Mesendoderm (in vitro differentiated cells): ENCODE measurements around the gene MYO9B.

Experiments
- DNase-seq: peaks from one replicate; pipeline ENCODE4 v3.0.0; 2013
- H2AK5ac ChIP-seq: 2 replicates; pipeline ENCODE4 v1.6.1; 2013; ENCODE audit warnings: low read length, inconsistent platforms
- H2BK120ac ChIP-seq: 2 replicates; pipeline ENCODE4 v1.6.1; 2013; ENCODE audit warnings: low read depth, mild to moderate bottlenecking, low read length, moderate library complexity, mixed read lengths
- H2BK15ac ChIP-seq: replicated peaks from 2 replicates; pipeline ENCODE4 v1.6.1; 2013; ENCODE audit warnings: low read depth, mild to moderate bottlenecking, moderate library complexity
- H2BK5ac ChIP-seq: 2 replicates; pipeline ENCODE4 v1.6.1; 2013; ENCODE audit warnings: low read length, inconsistent platforms
- H3K18ac ChIP-seq: 2 replicates; pipeline ENCODE4 v1.6.1; 2013; ENCODE audit warnings: mild to moderate bottlenecking, low read length, mixed read lengths
- H3K23ac ChIP-seq: one replicate; pipeline ENCODE4 v1.6.1; 2013; ENCODE audit warnings: low read length
- H3K27ac ChIP-seq: 2 replicates; pipeline ENCODE4 v1.5.1; 2013; ENCODE audit warnings: low read depth, mild to moderate bottlenecking, inconsistent platforms, low read length, moderate library complexity
- H3K27me3 ChIP-seq: 2 replicates; pipeline ENCODE4 v1.6.1; 2013; ENCODE audit warnings: low read length, control low read depth, mild to moderate bottlenecking, inconsistent platforms; ENCODE audit not compliant: insufficient read depth, poor library complexity
- H3K36me3 ChIP-seq: 2 replicates; pipeline ENCODE4 v1.6.1; 2013; ENCODE audit warnings: low read length, inconsistent platforms; ENCODE audit not compliant: control insufficient read depth, insufficient read depth
- H3K4ac ChIP-seq: one replicate; pipeline ENCODE4 v1.6.1; 2013; ENCODE audit warnings: low read depth, mild to moderate bottlenecking, low read length, moderate library complexity
- H3K4me1 ChIP-seq: 2 replicates; pipeline ENCODE4 v1.6.1; 2013; ENCODE audit warnings: low read depth, low read length, inconsistent platforms; ENCODE audit not compliant: control insufficient read depth
- H3K4me2 ChIP-seq: 2 replicates; pipeline ENCODE4 v1.6.1; 2013; ENCODE audit warnings: low read length
- H3K4me3 ChIP-seq: 2 replicates; pipeline ENCODE4 v1.5.1; 2013; ENCODE audit warnings: mild to moderate bottlenecking, low read length
- H3K56ac ChIP-seq: one replicate; pipeline ENCODE4 v1.6.1; 2013; ENCODE audit warnings: low read length
- H3K79me1 ChIP-seq: 2 replicates; pipeline ENCODE4 v1.6.1; 2013; ENCODE audit warnings: low read length, inconsistent platforms
- H3K79me2 ChIP-seq: 2 replicates; pipeline ENCODE4 v1.6.1; 2013; ENCODE audit warnings: mild to moderate bottlenecking, low read length; ENCODE audit not compliant: control insufficient read depth, insufficient read depth
- H3K9ac ChIP-seq: 2 replicates; pipeline ENCODE4 v1.6.1; 2013; ENCODE audit warnings: low read length, inconsistent platforms
- H4K5ac ChIP-seq: one replicate; pipeline ENCODE4 v1.6.1; 2013; ENCODE audit warnings: low read length
- H4K8ac ChIP-seq: one replicate; pipeline ENCODE4 v1.6.1; 2013; ENCODE audit warnings: low read depth, mild to moderate bottlenecking, control low read depth, low read length, moderate library complexity
- WGBS: extraction: QIAGEN DNeasy Blood & Tissue Kit; methylation state at CpG from one replicate; pipeline ENCODE4 v1.1.7; 2013; ENCODE audit warnings: low lambda C conversion rate, missing lambda C conversion rate; ENCODE audit not compliant: insufficient coverage; ENCODE audit errors: extremely low coverage; 5-methylcytosine and 5-hydroxymethylcytosine counted together

Gene MYO9B

GRCh38 chr19:17259118-17259780 is 183.7 kb downstream of the MYO9B start:
- Histone ChIP-seq H3K27ac (no peak overlapping the region), H3K56ac (no peak overlapping the region), H2BK120ac (no peak overlapping the region), H3K27me3 (no peaks in the 10 kb centered on the region), H4K8ac (no peak overlapping the region), H3K36me3 (no peaks in the 10 kb centered on the region), H2BK15ac (no peak overlapping the region), H2BK5ac (no peak overlapping the region), H3K4me1 (no peaks in the 10 kb centered on the region), H3K4me3 (no peak overlapping the region), H2AK5ac (no peak overlapping the region), H3K23ac (no peak overlapping the region), H3K9ac (no peak overlapping the region), H3K4ac (no peak overlapping the region), H3K79me1 (no peaks in the 10 kb centered on the region), H3K18ac (no peak overlapping the region), H3K4me2 (no peak overlapping the region), H3K79me2 (no peaks in the 10 kb centered on the region), H4K5ac (no peak overlapping the region)
- peak; percentile 74 for DNase-seq
- WGBS, result no CpG with 5 or more reads among the region's 9 CpGs

- Histone ChIP-seq H2AK5ac (no peak overlapping the region), H3K36me3 (no peaks in the 10 kb centered on the region), H4K8ac (no peak overlapping the region), H4K5ac (no peak overlapping the region), H3K9ac (no peak overlapping the region), H3K4me2 (no peak overlapping the region), H3K56ac (no peak overlapping the region), H2BK15ac (no peak overlapping the region), H2BK5ac (no peak overlapping the region), H3K79me2 (no peaks in the 10 kb centered on the region), H3K4me1 (peaks cover 2% of the 10 kb centered on the region), H3K4me3 (no peak overlapping the region), H3K18ac (no peak overlapping the region), H3K4ac (no peak overlapping the region), H3K23ac (no peak overlapping the region), H3K27ac (no peak overlapping the region), H2BK120ac (no peak overlapping the region), H3K79me1 (no peaks in the 10 kb centered on the region), H3K27me3 (no peaks in the 10 kb centered on the region)
- no peak for DNase-seq
- WGBS, result no CpG with 5 or more reads among the region's 1 CpG
These were observed 184.4 kb downstream of the MYO9B start for GRCh38 chr19:17259934-17260333.

GRCh38 chr19:17260842-17261325 is 185.3 kb downstream of the MYO9B start:
- H4K8ac ChIP-seq, result no peak overlapping the region
- no peak overlapping the region for H3K4ac ChIP-seq
- H4K5ac ChIP-seq, result no peak overlapping the region
- H3K27me3 ChIP-seq, result no peaks in the 10 kb centered on the region
- no peak overlapping the region for H3K9ac ChIP-seq
- WGBS, result no CpG with 5 or more reads among the region's 15 CpGs
- no peak overlapping the region for H2BK120ac ChIP-seq
- H3K56ac ChIP-seq, result peak overlapping the region; percentile 74
- H3K4me1 ChIP-seq, result peaks cover 2% of the 10 kb centered on the region
- H3K4me2 ChIP-seq, result no peak overlapping the region
- H3K18ac ChIP-seq, result no peak overlapping the region
- H3K4me3 ChIP-seq, result no peak overlapping the region
- no peak overlapping the region for H2AK5ac ChIP-seq
- no peak overlapping the region for H3K23ac ChIP-seq
- no peak overlapping the region for H3K27ac ChIP-seq
- no peak overlapping the region for H2BK5ac ChIP-seq
- H3K79me1 ChIP-seq, result no peaks in the 10 kb centered on the region
- H2BK15ac ChIP-seq, result no peak overlapping the region
- H3K36me3 ChIP-seq, result no peaks in the 10 kb centered on the region
- no peaks in the 10 kb centered on the region for H3K79me2 ChIP-seq
- peak; percentile 96 for DNase-seq

GRCh38 chr19:17262557-17262956 is 187.0 kb downstream of the MYO9B start:
- no peak overlapping the region for H4K5ac ChIP-seq
- no peak for DNase-seq

More at GRCh38 chr19:17262557-17262956, 187.0 kb downstream of the MYO9B start:
- WGBS, result no CpG with 5 or more reads among the region's 16 CpGs
- H4K8ac ChIP-seq, result no peak overlapping the region
- H3K4me1 ChIP-seq, result peaks cover 2% of the 10 kb centered on the region
- H3K56ac ChIP-seq, result no peak overlapping the region
- H3K9ac ChIP-seq, result no peak overlapping the region
- no peak overlapping the region for H3K18ac ChIP-seq
- H3K27ac ChIP-seq, result no peak overlapping the region
- no peak overlapping the region for H3K4me3 ChIP-seq
- H2BK120ac ChIP-seq, result no peak overlapping the region
- H2BK5ac ChIP-seq, result no peak overlapping the region
- H3K79me1 ChIP-seq, result no peaks in the 10 kb centered on the region
- no peaks in the 10 kb centered on the region for H3K79me2 ChIP-seq
- no peak overlapping the region for H3K4me2 ChIP-seq
- no peaks in the 10 kb centered on the region for H3K36me3 ChIP-seq
- no peak overlapping the region for H3K4ac ChIP-seq
- no peak overlapping the region for H2BK15ac ChIP-seq
- no peaks in the 10 kb centered on the region for H3K27me3 ChIP-seq
- no peak overlapping the region for H3K23ac ChIP-seq
- no peak overlapping the region for H2AK5ac ChIP-seq
